Vagina (tissue), 2 donors: ENCODE data around the gene CAB39. TPM values are rescaled to one million over a fixed set of nuclear protein-coding genes. Genes with fewer than 3 reads are reported as not detected.

Experiments used
- DNase-seq, 2 donors: peaks; one replicate each; pipeline ENCODE4 v3.0.0-alpha.2; 2017; ENCODE audit errors: extremely low spot score in 2 of 2
- H3K27ac ChIP-seq: fragments of 200-600 bp; sonication (generic); one replicate; pipeline ENCODE4 v1.5.1; 2019
- H3K27me3 ChIP-seq: fragments of 200-600 bp; sonication (generic); one replicate; pipeline ENCODE4 v1.5.1; 2019
- H3K36me3 ChIP-seq, 2 donors: fragments of 200-600 bp; sonication (generic); one replicate each; pipeline ENCODE4 v1.5.1; 2017 to 2019
- H3K4me1 ChIP-seq: fragments of 200-600 bp; sonication (generic); one replicate; pipeline ENCODE4 v1.5.1; 2019
- H3K4me3 ChIP-seq, 2 donors: fragments of 200-600 bp; sonication (generic); 1 replicate in 1 of 2; 2 replicates in 1 of 2; pipeline ENCODE4 v1.5.1; 2016 to 2019
- H3K9me3 ChIP-seq: fragments of 200-600 bp; sonication (generic); one replicate; pipeline ENCODE4 v1.5.1; 2019
- POLR2A ChIP-seq, 2 donors: fragments of 450-650 bp; IDR thresholded peaks; one replicate each; pipeline ENCODE4 v1.6.1; 2017; ENCODE audit warnings: antibody characterized with exemption in 2 of 2, mild to moderate bottlenecking in 2 of 2, moderate library complexity in 2 of 2
- POLR2AphosphoS5 ChIP-seq, 2 donors: sonication (generic); formaldehyde crosslinking; IDR thresholded peaks; one replicate each; pipeline ENCODE4 v1.9.0; 2017; ENCODE audit warnings: antibody characterized with exemption in 2 of 2, mild to moderate bottlenecking in 2 of 2, low read depth in 1 of 2; ENCODE audit not compliant: insufficient read depth in 1 of 2
- intact Hi-C: fragments of 100-400 bp; cut with DNase I; formaldehyde crosslinking; loops from one replicate; pipeline ENCODE4 v1.15.1; 2023
- total RNA-seq: library from RNA; depleted of rRNA; stranded (reverse); fragments of >200 nt; gene quantifications from one replicate; pipeline ENCODE4 v1.2.3, GENCODE V29; 2016
- TF ChIP-seq, protein P1 (sequence below), 3 experiments: fragments of 450-650 bp in 2 of 3; fragments of 200-600 bp in 1 of 3; sonication (generic) in 1 of 3; IDR thresholded peaks; one replicate each; pipeline ENCODE4 v1.5.1; 2017 to 2019; ENCODE audit warnings: antibody characterized with exemption in 3 of 3, mild to moderate bottlenecking in 2 of 3, moderate library complexity in 2 of 3

The CAB39 gene
- total RNA-seq, result 59.4 TPM

- Histone ChIP-seq H3K4me3 (peak within 1 kb of the TSS; percentile 83 to 95), H3K27ac (peak within 1 kb of the TSS; percentile 95), H3K27me3 (no peaks in the 10 kb centered on the region), H3K36me3 (no peaks in the 10 kb centered on the region), H3K4me1 (peaks cover 43% of the 10 kb centered on the region), H3K9me3 (no peaks in the 10 kb centered on the region)
- TF ChIP-seq POLR2A (IDR thresholded peaks at IDR 0.05) (peak in 1 of 2 donors; percentile 79), POLR2AphosphoS5 (IDR thresholded peaks at IDR 0.05; ENCODE audit: insufficient read depth in 1 of 2, low read depth in 1 of 2) (peak in 1 of 2 donors; percentile 53)
- TF ChIP-seq, protein P1, sequence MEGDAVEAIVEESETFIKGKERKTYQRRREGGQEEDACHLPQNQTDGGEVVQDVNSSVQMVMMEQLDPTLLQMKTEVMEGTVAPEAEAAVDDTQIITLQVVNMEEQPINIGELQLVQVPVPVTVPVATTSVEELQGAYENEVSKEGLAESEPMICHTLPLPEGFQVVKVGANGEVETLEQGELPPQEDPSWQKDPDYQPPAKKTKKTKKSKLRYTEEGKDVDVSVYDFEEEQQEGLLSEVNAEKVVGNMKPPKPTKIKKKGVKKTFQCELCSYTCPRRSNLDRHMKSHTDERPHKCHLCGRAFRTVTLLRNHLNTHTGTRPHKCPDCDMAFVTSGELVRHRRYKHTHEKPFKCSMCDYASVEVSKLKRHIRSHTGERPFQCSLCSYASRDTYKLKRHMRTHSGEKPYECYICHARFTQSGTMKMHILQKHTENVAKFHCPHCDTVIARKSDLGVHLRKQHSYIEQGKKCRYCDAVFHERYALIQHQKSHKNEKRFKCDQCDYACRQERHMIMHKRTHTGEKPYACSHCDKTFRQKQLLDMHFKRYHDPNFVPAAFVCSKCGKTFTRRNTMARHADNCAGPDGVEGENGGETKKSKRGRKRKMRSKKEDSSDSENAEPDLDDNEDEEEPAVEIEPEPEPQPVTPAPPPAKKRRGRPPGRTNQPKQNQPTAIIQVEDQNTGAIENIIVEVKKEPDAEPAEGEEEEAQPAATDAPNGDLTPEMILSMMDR (IDR thresholded peaks at IDR 0.05), result peak; percentile 57 to 74 (median 71)
- intact Hi-C loops, result loop anchor here (2.0 kb wide), 1 partner anchor 86 kb away; no protein-coding TSS in a partner anchor
- no peak for DNase-seq
These were observed at the start of gene CAB39 for GRCh38 chr2:230712443-230713330. Gene CAB39 (plus strand): TSS chr2:230712842. CDS start chr2:230760002, 47,160 bp downstream.

DNA sequence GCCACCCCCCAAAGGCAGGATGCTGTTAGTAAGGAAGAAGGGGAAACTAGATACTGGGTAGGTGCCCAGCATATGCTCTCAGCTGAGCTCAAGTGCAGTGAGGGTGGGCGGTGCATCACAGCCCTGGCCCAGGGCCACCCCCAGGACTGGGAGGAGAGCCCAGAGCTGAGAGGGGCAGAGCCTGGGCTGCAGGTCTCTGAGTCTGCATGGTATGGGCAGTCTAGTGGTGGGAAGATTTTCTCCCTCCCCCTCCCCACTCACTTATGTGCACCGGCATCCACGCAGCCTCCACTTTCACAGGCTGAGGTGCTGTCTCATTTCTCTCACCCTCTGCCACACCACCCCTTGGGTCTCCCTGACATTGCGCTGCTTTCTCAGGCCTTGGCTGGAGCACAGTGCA is 48.5 kb upstream of the CAB39 start:
- no peaks in the 10 kb centered on the region for H3K36me3 ChIP-seq
- H3K27me3 ChIP-seq, result no peaks in the 10 kb centered on the region
- no peak for DNase-seq
- H3K9me3 ChIP-seq, result no peaks in the 10 kb centered on the region
- peaks cover 20% of the 10 kb centered on the region for H3K4me1 ChIP-seq
- no peak overlapping the region for H3K27ac ChIP-seq
- no peak for TF ChIP-seq POLR2AphosphoS5 (IDR thresholded peaks at IDR 0.05; ENCODE audit: insufficient read depth in 1 of 2, low read depth in 1 of 2)
- TF ChIP-seq POLR2A (IDR thresholded peaks at IDR 0.05), result no peak
- TF ChIP-seq, protein P1 (IDR thresholded peaks at IDR 0.05), result no peak
- H3K4me3 ChIP-seq, result no peak overlapping the region
- intact Hi-C loops, result no loop called here

- Histone ChIP-seq H3K4me1 (peaks cover 20% of the 10 kb centered on the region), H3K36me3 (no peaks in the 10 kb centered on the region), H3K4me3 (no peak overlapping the region), H3K9me3 (no peaks in the 10 kb centered on the region), H3K27ac (no peak overlapping the region), H3K27me3 (no peaks in the 10 kb centered on the region)
- intact Hi-C loops, result no loop called here
- no peak for TF ChIP-seq POLR2AphosphoS5 (IDR thresholded peaks at IDR 0.05; ENCODE audit: insufficient read depth in 1 of 2, low read depth in 1 of 2)
- TF ChIP-seq POLR2A (IDR thresholded peaks at IDR 0.05), result no peak
- TF ChIP-seq, protein P1 (IDR thresholded peaks at IDR 0.05), result no peak
- no peak for DNase-seq
These were observed 47.8 kb upstream of the CAB39 start for GRCh38 chr2:230664844-230665243.

DNA sequence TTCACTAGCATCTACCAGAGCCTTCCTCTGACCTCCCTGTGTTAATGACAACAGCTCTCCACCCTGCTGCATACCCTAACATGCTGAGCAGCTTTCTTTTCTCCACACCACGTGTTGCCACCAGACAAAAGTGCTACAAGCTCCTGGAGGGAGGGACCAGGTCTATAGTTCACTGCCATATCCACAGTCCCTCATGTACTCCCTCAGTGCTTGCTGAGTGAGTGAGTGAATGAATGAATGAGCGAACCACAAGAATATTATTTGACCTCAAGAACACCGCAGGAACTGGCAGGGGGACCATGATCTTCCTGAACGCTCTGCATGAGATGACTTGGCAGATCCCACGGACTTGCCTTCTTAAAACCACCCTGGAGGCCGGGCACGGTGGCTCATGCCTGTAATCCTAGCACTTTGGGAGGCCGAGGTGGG is 47.4 kb upstream of the CAB39 start:
- peaks cover 20% of the 10 kb centered on the region for H3K4me1 ChIP-seq
- intact Hi-C loops, result no loop called here
- DNase-seq, result no peak
- no peaks in the 10 kb centered on the region for H3K36me3 ChIP-seq
- H3K27ac ChIP-seq, result no peak overlapping the region
- H3K4me3 ChIP-seq, result no peak overlapping the region
- no peak for TF ChIP-seq POLR2A (IDR thresholded peaks at IDR 0.05)
- TF ChIP-seq, protein P1 (IDR thresholded peaks at IDR 0.05), result no peak
- no peak for TF ChIP-seq POLR2AphosphoS5 (IDR thresholded peaks at IDR 0.05; ENCODE audit: insufficient read depth in 1 of 2, low read depth in 1 of 2)
- no peaks in the 10 kb centered on the region for H3K9me3 ChIP-seq
- H3K27me3 ChIP-seq, result no peaks in the 10 kb centered on the region

DNA sequence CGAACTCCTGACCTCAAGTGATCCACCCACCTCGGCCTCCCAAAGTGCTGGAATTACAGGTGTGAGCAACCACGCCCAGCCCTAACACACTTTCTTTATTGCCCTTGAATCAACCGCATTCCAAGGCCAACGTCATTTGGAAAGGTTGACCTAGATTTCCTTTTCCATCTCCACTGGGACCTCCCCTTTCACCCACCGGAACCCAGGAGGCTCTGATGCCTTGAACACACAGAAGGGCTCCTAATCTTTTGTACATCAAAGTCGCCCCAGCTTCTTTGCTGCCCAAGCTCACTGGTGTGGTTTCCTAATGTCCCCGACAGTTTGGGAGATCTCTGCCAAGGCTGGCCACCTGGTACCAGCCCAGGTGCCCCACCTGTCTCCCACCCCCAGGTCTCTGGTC is 46.2 kb upstream of the CAB39 start:
- DNase-seq, result no peak
- intact Hi-C loops, result no loop called here
- H3K4me3 ChIP-seq, result no peak overlapping the region
- TF ChIP-seq POLR2A (IDR thresholded peaks at IDR 0.05) (no peak), POLR2AphosphoS5 (IDR thresholded peaks at IDR 0.05; ENCODE audit: insufficient read depth in 1 of 2, low read depth in 1 of 2) (no peak)
- TF ChIP-seq, protein P1 (IDR thresholded peaks at IDR 0.05), result no peak
- H3K27ac ChIP-seq, result no peak overlapping the region
- no peaks in the 10 kb centered on the region for H3K9me3 ChIP-seq
- H3K27me3 ChIP-seq, result no peaks in the 10 kb centered on the region
- no peaks in the 10 kb centered on the region for H3K36me3 ChIP-seq
- H3K4me1 ChIP-seq, result peaks cover 20% of the 10 kb centered on the region
